Non-pigmented ciliary epithelial cell (primary cell): ENCODE data around the gene ATXN1.
"Not testable (repeated sequence)": the region's sequence is repeated elsewhere in the genome, so short reads cannot be mapped to it uniquely, and the experiment has no call there.

Source experiments
- DNase-seq: peaks from one replicate; pipeline ENCODE4 v3.0.0-alpha.2; 2010; ENCODE audit warnings: low read depth

The ATXN1 gene

DNA sequence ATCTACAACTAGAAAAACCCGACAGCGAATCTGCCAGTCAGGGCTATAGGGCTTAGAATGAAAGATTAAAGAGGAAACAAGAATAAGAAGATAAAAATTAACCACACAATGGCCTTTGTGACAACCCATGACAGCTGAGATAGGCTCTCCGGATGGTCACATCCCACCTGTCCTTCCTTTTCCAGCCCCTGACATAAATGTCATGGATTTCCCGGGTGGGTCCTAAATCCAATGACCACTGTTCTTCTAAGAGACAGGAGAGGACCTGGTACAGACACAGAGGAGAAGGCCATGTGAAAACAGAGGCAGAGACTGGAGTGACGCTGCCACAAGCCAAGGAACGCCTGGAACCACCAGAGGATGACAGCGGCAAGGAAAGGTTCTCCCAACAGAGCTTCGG lies 41.8 kb downstream of the ATXN1 start:
- DNase-seq: no peak

DNA sequence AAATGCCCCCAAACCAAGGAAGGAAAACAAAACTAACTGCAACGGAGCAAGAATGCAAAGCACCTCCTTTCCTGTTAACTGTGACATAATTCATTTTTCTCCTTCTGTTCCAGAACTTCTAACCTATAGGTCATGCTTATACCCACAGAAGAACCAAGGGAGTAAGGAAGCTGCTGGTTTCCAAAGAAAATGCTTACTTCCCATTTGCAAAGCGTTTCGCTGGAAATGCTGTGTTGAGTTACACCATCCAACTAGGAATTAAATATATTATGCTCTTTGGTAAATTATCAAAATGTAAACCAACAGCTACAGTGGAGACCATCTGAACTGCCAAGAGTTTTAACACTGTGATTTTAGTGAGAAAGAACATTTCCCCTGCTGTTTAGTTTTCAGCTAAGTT lies 42.9 kb downstream of the ATXN1 start:
- DNase-seq: no peak

DNA sequence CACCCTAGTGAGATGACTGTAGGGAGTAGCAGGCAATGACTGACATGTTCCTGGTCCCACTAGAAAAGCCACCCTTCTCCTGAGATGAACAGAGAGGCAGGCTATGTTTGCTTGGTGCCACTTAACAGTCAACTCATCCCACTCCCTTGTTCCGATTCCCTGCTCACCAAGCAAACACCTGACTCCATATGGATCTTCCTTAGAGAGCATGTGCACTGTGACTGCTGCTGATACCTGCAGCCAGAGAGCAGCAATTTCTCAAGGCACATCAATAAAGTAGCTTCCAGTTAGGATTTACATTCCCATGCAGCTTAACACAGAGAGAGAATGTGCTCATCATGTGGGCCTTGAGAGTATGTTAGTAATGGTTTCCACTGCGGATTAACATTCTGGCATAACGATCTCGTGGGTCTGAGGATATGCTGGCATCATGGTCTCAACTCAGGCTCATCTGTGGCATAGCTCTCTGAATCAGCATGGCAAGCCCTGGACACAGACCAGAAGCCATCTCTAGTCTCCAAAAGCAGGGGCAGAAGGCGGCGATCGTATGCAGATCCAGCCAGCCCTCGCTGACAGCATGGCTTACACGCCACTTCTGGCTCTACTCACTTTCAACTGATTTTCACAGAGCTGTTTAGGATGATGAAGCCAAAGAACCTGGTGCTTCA lies 43.9 kb downstream of the ATXN1 start:
- no peak for DNase-seq

DNA sequence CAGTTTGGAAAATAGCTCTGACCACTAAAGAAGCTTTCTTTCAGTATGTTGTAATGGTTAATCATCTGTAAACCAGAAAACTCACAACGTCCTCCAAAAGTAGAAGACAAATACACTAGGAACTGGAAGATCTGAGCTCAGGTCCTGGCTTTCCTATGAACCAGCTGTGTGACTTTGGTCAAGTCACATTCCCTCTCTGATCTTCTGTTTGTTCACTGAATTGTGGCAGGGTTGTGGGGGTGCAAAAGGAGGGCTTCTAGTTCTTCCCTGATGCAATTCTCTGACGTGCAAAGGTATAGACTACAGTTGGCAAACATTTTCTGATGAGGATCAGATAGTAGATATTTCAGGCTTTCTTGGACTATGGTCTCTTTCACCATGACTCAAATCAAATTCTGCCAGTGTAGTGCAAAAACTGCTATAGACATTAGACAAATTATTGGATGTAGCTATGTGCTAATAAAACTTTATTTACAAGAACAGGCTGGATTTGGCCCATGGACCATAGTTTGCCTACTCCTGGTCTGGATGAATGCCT lies 44.9 kb downstream of the ATXN1 start:
- DNase-seq: no peak

DNA sequence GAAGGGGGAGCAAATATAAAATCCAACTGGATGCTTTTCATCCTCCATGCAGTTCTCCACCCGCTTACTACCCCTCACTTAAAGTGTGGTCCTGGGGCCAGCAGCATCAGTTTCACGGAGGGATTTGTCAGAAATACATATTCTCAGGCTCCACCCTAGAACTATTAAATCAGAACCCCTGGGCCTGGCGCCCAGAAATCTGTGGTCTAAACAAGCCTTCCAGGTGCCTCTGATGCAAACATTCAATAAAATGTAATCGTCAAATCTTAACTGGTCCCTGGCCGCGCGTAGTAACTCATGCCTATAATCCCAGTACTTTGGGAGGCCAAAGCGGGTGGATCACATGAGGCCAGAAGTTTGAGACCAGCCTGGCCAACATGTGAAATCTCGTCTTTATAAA lies 47.7 kb downstream of the ATXN1 start:
- DNase-seq: no peak

DNA sequence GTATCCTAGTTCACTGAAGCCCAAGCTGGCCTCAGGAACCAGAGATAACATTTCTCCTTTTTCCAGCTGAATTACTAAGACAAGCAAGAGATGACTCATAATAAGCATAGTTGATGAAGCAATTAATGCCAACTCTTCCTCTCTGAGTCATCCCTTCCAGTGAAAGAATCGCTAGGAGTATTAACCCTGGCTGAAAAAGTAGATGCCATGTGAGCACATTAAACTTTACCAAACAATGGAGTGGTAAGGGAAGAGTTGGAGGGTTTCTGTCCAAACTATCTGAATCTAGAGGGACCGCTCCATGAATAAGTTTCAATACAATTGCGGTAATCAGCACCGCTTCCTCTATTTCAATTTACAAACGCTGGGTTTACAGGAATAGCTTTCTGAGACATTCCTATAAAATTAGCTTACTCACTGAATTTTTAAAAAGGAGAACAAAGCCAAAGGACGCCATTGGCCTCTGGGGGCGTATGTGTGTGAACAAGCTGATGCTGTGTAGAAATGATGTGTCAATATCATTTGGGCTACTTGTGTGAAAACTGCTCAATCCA lies 48.3 kb downstream of the ATXN1 start:
- DNase-seq: no peak

DNA sequence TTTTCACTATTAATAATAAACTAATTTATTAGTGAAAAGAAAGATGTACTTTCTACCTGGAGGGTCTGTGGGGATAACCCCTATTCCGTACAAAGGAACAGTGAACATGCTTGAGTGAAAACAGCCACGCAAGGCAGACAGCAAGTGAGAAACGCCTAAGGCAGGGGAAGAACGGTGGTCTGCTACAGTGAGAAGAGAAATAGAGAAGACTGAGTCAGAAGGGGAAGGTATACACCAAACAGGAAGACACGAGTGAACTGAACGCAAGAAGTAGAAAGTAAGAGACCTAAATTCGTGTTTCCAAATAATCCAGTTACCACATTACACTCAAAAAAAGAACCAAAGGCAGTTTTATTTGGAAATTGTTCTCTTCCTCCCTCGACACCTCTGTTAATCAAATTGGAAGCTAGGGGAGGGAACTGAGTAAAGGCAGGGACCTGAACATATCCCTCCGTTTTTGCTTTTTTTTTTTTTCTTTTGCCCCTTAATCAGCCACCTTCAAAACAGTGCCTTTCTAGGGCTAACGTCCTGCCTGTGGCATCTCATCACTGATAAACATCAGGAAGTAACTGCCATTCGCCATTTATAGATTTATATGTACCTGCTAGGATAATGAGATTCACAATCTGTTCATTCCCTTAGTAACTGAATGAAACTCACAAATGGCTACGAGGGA lies 48.9 kb downstream of the ATXN1 start:
- DNase-seq: no peak

DNA sequence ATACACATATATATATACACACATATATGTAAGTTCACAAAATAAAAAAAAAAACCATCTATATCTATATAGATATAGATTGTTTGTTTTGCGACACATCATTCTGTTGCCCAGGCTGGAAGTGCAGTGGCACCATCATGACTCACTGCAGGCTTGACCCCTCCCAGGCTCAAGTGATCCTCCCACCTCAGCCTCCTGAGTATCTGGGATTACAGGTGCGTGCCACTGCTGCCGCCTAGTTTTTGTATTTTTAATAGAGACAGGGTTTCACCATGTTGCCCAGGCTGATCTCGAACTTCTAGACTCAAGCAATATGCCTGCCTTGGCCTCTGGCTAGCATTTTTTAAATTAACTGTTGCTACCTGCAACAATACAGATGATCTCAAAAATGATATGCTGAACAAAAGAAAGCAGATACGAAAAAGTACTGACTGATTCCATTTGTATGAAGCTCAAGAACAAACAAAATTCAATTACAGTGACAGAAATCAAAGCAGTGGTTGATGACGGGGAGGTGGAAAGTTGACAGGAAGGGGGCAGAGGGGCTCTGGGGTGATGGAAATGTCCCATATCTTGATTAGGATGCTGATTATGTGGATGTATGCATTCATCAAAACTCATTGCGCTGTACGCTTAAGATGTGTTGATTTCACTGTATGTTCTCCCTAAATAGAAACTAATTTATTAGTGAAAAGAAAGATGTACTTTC lies 49.6 kb downstream of the ATXN1 start:
- DNase-seq: no peak

DNA sequence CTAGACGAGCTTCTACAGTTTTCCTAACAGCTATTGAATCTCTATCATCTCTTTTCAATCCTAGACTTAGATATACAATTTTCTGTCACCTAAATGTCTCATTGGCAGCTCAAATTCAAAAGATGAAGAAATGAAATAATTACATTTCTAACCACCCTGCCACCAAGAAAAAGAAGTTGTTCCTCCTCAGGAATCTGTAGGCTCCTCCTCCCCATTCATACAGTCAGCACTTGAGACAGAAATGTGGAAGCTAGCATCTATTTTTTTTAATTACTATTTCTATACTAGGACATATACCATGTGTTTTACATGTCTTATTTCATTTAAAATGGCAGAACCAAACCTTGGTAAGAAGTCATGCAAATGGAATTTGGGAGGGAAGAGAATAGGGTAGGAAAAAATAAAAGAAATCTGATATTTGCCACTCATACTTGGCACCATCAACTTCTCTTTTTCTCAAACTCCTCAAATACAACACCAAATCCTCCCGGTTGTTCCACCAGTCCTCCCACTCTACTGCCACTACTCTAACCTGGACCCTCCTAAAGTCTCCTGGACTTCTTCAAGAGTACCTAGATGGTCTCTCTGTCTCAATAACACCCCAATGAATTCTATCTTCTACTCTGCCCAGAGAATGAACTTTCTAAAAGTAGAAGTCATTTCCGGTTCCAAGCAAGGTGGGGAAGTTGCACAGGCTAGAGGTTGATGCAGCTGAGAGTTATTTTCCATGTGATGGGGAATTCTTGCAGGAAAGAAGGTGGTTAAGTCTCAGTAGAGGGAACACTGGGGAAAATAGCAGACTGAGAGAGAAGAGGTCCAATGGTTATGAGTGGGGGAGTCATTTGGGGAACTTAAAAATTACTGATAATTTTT lies 54.1 kb downstream of the ATXN1 start:
- no peak for DNase-seq

DNA sequence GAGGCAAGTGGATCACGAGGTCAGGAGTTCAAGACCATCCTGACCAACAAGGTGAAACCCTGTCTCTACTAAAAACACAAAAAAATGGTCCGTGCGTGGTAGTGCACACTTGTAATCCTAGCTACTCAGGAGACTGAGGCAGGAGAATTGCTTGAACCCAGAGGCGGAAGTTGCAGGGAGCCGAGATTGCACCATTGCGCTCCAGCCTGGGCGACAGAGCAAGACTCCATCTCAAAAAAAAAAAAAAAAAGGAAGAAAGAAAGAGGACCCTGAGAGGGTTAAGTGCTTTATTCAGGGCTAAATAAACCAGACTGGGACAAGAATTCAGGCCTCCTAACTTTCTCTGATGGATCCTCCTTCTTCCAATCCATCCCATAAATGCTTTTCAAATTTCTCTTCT lies 54.8 kb downstream of the ATXN1 start:
- DNase-seq: not testable (repeated sequence)

DNA sequence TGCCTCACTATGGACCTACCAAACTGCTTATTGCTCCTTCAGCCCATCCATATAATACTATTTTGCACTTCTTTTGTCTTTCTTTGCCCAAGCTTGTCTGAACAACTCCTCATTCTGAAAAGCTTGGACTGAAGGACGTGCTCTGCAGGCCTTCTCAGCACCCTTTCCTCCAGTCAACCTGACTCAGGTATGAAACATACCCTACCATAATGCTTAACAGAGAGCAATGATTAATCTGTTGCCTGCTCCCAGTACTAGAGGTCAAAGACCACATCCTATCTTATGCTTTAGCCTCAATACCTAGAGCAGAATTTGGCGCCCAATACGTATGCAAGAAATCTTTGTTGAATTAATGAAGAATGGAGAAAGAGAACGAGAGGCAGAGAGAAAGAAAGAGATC lies 55.2 kb downstream of the ATXN1 start:
- DNase-seq: no peak

DNA sequence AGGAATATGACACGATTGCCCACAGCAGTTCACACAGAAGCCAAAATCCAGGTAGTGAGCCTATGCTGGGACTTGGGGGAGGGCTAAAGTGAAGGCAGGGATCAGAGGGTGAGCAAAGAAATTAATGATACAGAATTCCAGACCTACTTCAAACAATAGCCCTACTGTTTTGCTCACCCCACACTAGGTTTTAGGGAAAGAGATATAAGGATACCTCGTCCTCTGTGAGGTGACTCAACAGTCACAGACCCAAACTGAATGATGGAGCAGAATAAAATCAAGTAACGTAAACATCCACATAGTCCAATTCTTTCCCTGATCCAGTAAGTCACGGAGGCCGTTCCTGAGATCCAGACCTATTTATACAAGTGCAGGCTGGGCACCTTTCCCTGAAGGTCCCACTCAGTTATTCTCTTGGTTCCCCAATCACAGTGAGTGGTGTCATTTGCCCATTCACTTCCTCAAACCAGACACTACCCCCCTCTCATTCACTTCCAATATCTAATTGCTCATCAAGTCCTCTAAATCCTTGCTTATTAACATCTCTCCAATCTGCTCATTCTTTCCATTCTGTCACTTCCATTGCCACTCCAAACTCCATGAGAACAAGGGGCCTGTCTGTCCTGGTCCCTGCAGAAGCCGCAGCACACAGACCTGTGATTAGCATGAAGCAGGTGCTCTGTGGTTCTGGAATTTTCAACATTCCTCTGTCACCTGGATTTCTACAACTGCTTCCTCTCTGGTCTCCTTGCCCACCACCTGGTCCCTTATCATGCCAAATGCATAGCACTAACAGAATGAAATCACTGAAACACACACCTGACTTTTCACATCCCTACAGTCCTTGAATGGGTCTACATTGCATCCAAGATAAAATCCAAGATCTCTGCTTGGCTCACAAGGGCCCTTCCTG lies 55.9 kb downstream of the ATXN1 start:
- no peak for DNase-seq

DNA sequence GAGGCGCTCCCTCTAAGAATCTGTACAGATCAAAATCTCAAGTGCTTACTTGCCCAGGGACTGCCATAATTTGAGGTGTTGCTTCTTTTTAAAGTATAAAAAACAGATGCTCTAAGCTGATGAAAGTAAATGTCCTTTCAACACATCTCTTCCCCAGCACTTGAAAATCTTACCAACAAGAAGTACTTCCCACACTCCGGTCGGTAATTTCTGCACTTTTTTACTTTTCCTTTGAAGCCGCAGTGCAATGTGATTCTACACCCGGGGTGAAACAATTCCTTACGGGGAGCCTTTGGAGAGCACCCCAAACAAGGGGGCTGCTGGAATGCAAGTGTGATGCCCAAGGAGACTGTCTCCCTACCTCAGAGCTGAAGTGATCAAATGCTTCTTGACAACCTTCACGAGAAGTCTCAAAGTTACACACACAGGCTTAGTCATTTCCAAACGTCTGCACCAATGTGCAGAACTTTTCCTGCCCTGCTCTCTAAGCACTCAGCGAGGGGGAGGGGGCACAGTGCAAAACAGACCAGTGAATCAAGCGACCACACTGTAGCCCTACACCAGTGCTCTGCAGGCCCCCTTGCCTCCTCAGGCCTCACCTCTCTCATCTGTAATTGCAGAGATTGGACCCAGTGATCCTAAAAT lies 56.7 kb downstream of the ATXN1 start:
- no peak for DNase-seq

DNA sequence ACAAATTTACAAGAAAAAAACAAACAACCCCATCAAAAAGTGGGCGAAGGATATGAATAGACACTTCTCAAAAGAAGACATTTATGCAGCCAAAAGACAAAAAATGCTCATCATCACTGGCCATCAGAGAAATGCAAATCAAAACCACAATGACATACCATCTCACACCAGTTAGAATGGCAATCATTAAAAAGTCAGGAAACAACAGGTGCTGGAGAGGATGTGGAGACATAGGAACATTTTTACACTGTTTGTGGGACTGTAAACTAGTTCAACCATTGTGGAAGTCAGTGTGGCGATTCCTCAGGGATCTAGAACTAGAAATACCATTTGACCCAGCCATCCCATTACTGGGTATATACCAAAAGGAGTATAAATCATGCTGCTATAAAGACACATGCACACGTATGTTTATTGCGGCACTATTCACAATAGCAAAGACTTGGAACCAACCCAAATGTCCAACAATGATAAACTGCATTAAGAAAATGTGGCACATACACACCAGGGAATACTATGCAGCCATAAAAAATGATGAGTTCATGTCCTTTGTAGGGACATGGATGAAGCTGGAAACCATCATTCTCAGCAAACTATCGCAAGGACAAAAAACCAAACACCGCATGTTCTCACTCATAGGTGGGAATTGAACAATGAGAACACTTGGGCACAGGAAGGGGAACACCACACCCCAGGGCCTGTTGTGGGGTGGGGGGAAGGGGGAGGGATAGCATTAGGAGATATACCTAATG lies 58.5 kb downstream of the ATXN1 start:
- not testable (repeated sequence) for DNase-seq

DNA sequence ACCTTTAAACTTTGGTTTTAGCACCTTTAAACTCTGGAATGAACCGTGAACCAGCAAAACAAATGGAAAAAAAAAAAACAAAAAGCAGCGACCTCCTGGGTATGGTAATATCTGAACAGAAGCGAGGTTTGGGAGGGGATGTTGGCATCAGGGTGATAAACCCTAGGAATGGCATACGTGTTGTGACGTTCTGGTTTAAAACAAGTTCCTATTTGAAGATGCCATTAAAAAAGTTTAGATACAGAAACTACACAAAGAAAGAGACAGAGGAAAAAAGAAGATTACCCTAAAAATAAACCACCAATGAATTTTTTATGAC lies 60.4 kb downstream of the ATXN1 start:
- no peak for DNase-seq

DNA sequence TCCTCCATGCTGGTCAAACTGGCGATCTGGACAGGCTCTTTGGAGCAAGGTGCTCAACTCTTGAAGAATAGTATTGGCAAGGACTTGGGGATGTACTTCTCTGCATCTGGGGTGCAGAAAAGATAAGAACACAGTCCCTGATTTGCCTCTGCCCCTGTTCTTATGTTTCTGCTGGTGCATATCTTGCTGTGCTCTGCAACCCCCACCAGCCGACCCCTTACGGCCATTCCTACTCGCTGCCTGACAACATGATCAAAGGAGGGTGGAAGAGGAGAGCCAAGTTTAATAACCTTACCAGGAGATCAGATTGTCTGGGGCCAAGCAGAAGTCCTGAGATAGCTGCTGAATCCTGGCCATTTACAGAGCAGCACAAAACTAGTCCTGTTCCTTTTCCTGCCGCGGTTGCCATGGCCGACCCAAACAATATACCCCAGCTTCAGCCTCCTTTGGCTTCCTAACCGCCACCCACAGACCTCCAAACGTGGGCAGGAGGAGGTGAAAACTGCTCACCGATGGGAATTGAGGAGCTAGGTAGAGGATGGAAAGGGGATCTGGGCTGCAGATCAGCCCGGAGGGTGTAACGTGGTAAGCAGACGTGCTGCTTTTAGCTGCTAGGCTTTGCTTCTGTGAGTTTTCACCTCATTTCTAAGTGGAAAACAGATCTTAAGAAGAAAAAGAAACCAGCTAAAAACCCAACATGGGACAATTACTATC lies 60.9 kb downstream of the ATXN1 start:
- DNase-seq: no peak

DNA sequence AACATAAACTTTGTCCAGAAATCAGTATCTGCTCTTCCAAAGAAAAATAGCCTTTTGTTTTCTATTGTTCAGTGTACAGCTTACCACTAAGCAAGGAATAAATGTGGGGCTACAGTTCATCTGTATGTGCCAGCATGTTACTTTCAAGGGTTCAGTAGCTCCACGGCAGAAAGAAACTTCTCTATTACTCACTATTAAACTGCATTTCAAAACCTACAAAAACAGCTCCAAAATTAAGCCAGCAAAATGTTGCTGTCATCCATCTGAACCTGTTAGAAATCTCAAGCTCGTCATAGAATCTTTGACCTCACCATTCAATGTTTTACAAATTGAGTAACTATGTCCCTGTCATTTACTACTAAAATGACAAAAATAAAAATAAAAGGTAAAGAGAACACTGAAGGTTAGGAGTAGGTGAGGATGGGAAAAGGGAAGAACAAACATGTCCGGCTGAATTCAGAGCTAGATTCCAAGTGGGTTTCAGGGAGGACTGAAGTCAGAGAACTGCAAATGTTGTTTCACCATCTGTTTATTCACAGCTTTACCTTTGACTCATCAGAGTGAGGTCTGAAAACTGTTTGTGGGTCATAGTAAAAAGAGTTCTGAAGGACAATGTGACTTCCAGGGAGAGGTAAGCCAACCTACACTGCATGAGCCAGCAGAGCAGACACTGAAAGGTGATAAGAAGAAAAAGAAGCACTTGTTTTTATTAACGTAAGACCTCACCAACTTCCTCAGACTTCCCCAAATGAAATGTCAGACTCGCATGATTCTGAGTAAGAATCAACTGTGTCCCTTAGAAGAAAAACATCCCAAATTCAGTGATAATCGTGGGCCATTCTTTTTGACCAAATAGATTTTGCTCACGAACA lies 62.0 kb downstream of the ATXN1 start:
- DNase-seq: no peak

DNA sequence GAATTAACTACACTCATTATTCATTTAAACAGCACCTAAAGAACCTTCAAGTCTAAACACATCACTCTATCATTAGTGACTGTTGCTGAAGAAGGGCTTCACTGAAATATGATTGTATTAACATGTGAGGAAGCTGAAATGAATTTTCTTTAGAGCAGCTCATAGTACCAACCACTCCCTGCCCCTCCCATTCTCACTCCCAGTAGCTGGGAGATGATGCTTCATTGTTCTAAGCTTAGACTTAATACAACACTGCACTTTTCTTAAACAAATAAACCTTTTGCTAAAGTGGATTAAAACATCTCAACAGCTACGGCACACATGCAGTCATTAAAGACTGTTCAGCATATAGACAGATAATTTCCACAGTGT lies 63.1 kb downstream of the ATXN1 start:
- no peak for DNase-seq
